ENCODE data around the gene ATXN10.

DNA sequence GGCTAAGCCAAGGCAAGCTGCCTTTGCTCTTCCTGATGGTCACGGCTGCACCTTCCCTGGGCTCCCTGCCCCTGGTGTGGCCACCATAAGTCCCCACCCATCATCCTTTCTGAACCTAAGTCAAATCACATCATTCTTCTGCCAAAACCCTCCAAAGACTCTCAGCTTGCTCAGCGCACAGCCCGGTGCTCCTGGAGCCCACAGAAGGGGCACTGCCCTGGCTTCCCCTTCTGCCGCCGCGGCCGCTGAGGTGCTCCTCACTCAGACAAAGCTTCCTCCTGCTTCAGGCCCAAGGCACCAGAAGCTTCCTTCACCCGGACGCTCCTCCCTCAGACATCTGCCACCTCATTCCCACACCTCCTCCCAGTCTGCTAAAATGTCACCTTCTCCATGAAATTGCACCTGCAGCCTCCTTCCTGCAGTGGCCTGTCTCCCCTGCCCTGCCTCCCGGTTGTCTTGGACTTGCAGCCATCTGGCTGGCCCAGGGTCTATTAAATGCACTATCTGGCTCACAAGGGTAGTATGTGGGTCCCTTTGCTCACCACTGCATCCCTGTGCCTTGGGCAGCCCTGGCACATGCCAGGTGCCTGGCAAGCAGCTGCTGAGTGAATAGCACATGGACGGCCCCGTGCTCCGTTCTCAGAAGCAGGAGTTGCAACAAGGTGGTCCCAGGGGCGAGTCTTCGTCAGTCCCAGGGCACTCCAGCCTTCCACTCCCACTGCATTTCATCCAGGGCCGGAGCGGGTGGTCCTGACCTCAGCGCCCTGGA is 197.1 kb downstream of the ATXN10 start:
- TF ChIP-seq, protein P1, sequence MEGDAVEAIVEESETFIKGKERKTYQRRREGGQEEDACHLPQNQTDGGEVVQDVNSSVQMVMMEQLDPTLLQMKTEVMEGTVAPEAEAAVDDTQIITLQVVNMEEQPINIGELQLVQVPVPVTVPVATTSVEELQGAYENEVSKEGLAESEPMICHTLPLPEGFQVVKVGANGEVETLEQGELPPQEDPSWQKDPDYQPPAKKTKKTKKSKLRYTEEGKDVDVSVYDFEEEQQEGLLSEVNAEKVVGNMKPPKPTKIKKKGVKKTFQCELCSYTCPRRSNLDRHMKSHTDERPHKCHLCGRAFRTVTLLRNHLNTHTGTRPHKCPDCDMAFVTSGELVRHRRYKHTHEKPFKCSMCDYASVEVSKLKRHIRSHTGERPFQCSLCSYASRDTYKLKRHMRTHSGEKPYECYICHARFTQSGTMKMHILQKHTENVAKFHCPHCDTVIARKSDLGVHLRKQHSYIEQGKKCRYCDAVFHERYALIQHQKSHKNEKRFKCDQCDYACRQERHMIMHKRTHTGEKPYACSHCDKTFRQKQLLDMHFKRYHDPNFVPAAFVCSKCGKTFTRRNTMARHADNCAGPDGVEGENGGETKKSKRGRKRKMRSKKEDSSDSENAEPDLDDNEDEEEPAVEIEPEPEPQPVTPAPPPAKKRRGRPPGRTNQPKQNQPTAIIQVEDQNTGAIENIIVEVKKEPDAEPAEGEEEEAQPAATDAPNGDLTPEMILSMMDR (IDR thresholded peaks at IDR 0.05), result no peak
- no peak for TF ChIP-seq POLR2A (IDR thresholded peaks at IDR 0.05)
